GM12878 (cell line): ENCODE data around the gene EEF1E1.

Experiments
- SPI1 ChIP-seq: IDR thresholded peaks from 2 replicates; pipeline ENCODE4 v1.6.1; 2011; ENCODE audit warnings: low read depth, mild to moderate bottlenecking, low read length, moderate library complexity, borderline replicate concordance; ENCODE audit not compliant: insufficient read depth
- YBX1 ChIP-seq: fragments of 450-650 bp; IDR thresholded peaks from 2 replicates; pipeline ENCODE4 v1.6.1; 2016; ENCODE audit warnings: antibody characterized with exemption
- ZNF274 ChIP-seq: IDR thresholded peaks from one replicate; pipeline ENCODE4 v1.8.0; 2011; ENCODE audit not compliant: insufficient read length, insufficient read depth
- ZNF622 ChIP-seq: fragments of 450-650 bp; IDR thresholded peaks from 2 replicates; pipeline ENCODE4 v1.6.1; 2017; ENCODE audit warnings: mild to moderate bottlenecking, inconsistent platforms

DNA sequence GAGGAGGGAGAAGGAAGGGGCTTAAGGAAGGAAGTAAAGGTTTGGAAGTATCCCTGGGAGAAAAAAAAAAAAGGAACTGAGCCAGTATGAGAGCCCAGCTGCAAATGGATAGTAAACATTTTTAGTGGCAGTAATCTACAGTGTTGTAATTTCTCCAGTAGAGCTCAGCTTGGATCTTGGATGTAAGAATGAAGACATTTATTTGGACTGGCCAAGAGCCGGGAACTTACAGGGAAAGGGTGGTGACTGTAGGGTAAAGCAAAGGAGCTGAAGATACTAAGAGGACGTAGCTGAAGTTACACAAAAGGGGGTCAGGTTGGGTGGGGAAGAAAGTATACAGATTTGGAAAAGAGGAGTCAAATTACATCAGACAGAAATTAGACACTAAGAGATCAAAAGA is 13.5 kb downstream of the EEF1E1 start:
- TF ChIP-seq YBX1 (no peak), SPI1 (no peak), ZNF274 (no peak), ZNF622 (no peak)
